ENCODE data around the gene PMP22. TPM values are rescaled to one million over a fixed set of nuclear protein-coding genes. Genes with fewer than 3 reads are reported as not detected.

PMP22 gene
- total RNA-seq, 1 experiment from 2014 or later = 28.7 TPM

GRCh38 chr17:15238676-15239422 is 26.3 kb downstream of the PMP22 start:
- BruUV-seq (replicated peaks) = no TSS peak
- ChIA-PET CTCF (no interaction called here), RAD21 (ENCODE audit: low non-redundant PET in 1 of 2, low total read pairs in 2 of 2, uncharacterized antibody in 2 of 2, unreplicated experiment in 2 of 2) (no interaction called here)

More at GRCh38 chr17:15238676-15239422, 26.3 kb downstream of the PMP22 start:
- Histone ChIP-seq H3K4me2 (ENCODE audit: low read length) (no peak overlapping the region), H3K27ac (ENCODE audit: low read depth, low read length) (no peak overlapping the region), H3K9ac (ENCODE audit: low read length) (no peak overlapping the region), H3K4me1 (ENCODE audit: control insufficient read depth in 1 of 2, insufficient read depth in 2 of 2, low read length in 2 of 2) (no peaks in the 10 kb centered on the region), H3K36me3 (ENCODE audit: control insufficient read depth in 1 of 2, insufficient read depth in 2 of 2, low read length in 2 of 2) (peaks cover 8 to 15% of the 10 kb centered on the region in 2 experiments; a peak in 3 of 4 replicates), H3K9me3 (ENCODE audit: control insufficient read depth in 1 of 2, insufficient read depth in 1 of 2, low read depth in 1 of 2, low read length in 2 of 2) (no peaks in the 10 kb centered on the region; a peak in 1 of 4 replicates), H2AFZ (ENCODE audit: low read depth, low read length, poor library complexity, severe bottlenecking) (no peak overlapping the region), H3K27me3 (ENCODE audit: insufficient read depth, low read length) (no peaks in the 10 kb centered on the region), H4K20me1 (ENCODE audit: insufficient read depth) (no peaks in the 10 kb centered on the region), H3K9me2 (ENCODE audit: insufficient read depth) (no peaks in the 10 kb centered on the region), H3K4me3 (replicated peaks in 1 of 2; ENCODE audit: low read depth in 1 of 2, low read length in 2 of 2) (no peak overlapping the region), H3K79me2 (ENCODE audit: insufficient read depth, low read length) (peaks cover 18% of the 10 kb centered on the region; the same call in 1 of the 2 replicates)
- no peak for ATAC-seq
- POLR2A ChIA-PET = no interaction called here
- intact Hi-C loops (cut with micrococcal nuclease) = no loop called here
- TF ChIP-seq CEBPB (IDR thresholded peaks at IDR 0.05; ENCODE audit: low read depth) (no peak), TCF7L2 (IDR thresholded peaks at IDR 0.05; ENCODE audit: borderline replicate concordance, extremely low read depth, insufficient read depth, insufficient read length) (no peak), ATF3 (IDR thresholded peaks at IDR 0.05) (no peak), SP1 (IDR thresholded peaks at IDR 0.05; ENCODE audit: low read depth) (no peak), SIN3A (IDR thresholded peaks at IDR 0.05; ENCODE audit: low read depth) (no peak), JUND (IDR thresholded peaks at IDR 0.05) (no peak), EGR1 (IDR thresholded peaks at IDR 0.05; ENCODE audit: low read depth) (no peak)
- TF ChIP-seq, protein P1, sequence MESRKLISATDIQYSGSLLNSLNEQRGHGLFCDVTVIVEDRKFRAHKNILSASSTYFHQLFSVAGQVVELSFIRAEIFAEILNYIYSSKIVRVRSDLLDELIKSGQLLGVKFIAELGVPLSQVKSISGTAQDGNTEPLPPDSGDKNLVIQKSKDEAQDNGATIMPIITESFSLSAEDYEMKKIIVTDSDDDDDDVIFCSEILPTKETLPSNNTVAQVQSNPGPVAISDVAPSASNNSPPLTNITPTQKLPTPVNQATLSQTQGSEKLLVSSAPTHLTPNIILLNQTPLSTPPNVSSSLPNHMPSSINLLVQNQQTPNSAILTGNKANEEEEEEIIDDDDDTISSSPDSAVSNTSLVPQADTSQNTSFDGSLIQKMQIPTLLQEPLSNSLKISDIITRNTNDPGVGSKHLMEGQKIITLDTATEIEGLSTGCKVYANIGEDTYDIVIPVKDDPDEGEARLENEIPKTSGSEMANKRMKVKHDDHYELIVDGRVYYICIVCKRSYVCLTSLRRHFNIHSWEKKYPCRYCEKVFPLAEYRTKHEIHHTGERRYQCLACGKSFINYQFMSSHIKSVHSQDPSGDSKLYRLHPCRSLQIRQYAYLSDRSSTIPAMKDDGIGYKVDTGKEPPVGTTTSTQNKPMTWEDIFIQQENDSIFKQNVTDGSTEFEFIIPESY (IDR thresholded peaks at IDR 0.05; ENCODE audit: extremely low read depth, insufficient replicate concordance, low read length) = no peak
- DNase-seq (ENCODE audit: low read depth, low spot score) = no peak

All from HCT116 (cell line).